HG03159 (cell line): ENCODE results near the gene C4B.
"Not testable (repeated sequence)": the region's sequence is repeated elsewhere in the genome, so short reads cannot be mapped to it uniquely, and the experiment has no call there.

ENCODE experiments used
- ATAC-seq: cut with Tn5 transposase; IDR thresholded peaks from one replicate; pipeline ENCODE4 v1.9.1; 2021; ENCODE audit warnings: mild to moderate bottlenecking, moderate library complexity; ENCODE audit not compliant: unreplicated experiment

The C4B gene

GRCh38 chr6:32049736-32050135 lies 35.1 kb downstream of the C4B start:
- not testable (repeated sequence) for ATAC-seq

- no peak for ATAC-seq
These were observed 36.0 kb downstream of the C4B start for GRCh38 chr6:32050562-32050961.

- ATAC-seq, result not testable (repeated sequence)
These were observed 38.0 kb downstream of the C4B start for GRCh38 chr6:32052626-32053025.

- ATAC-seq, result not testable (repeated sequence)
These were observed 38.7 kb downstream of the C4B start for GRCh38 chr6:32053314-32053713.

GRCh38 chr6:32055756-32056155 lies 41.2 kb downstream of the C4B start:
- ATAC-seq, result not testable (repeated sequence)

GRCh38 chr6:32056254-32056653 lies 41.7 kb downstream of the C4B start:
- no peak for ATAC-seq

GRCh38 chr6:32057966-32058365 lies 43.4 kb downstream of the C4B start:
- ATAC-seq, result no peak

- no peak for ATAC-seq
These were observed 43.9 kb downstream of the C4B start for GRCh38 chr6:32058511-32058963.

- ATAC-seq, result no peak
These were observed 46.5 kb downstream of the C4B start for GRCh38 chr6:32060966-32061655.

- ATAC-seq, result no peak
These were observed 50.1 kb downstream of the C4B start for GRCh38 chr6:32064706-32065105.

- ATAC-seq, result not testable (repeated sequence)
These were observed 52.9 kb downstream of the C4B start for GRCh38 chr6:32067521-32067920.

- not testable (repeated sequence) for ATAC-seq
These were observed 53.7 kb downstream of the C4B start for GRCh38 chr6:32068315-32068714.

- ATAC-seq, result no peak
These were observed 54.3 kb downstream of the C4B start for GRCh38 chr6:32068867-32069266.

GRCh38 chr6:32069460-32069859 lies 54.9 kb downstream of the C4B start:
- no peak for ATAC-seq

- no peak for ATAC-seq
These were observed 55.4 kb downstream of the C4B start for GRCh38 chr6:32069878-32070515.

- no peak for ATAC-seq
These were observed 56.4 kb downstream of the C4B start for GRCh38 chr6:32070814-32071543.

GRCh38 chr6:32073101-32073500 lies 58.5 kb downstream of the C4B start:
- ATAC-seq, result no peak

- no peak for ATAC-seq
These were observed 59.0 kb downstream of the C4B start for GRCh38 chr6:32073613-32074012.

GRCh38 chr6:32074996-32075532 lies 60.5 kb downstream of the C4B start:
- no peak for ATAC-seq

GRCh38 chr6:32075781-32076180 lies 61.2 kb downstream of the C4B start:
- no peak for ATAC-seq

GRCh38 chr6:32076321-32076809 lies 61.8 kb downstream of the C4B start:
- ATAC-seq, result no peak
